22Rv1 (cell line): ENCODE data around the gene ABCD2.

ENCODE experiments used
- CTCF ChIP-seq: fragments of 450-650 bp; IDR thresholded peaks from 2 replicates; pipeline ENCODE4 v1.5.1; 2017; ENCODE audit warnings: mild to moderate bottlenecking
- ZFX ChIP-seq: fragments of 450-650 bp; IDR thresholded peaks from 2 replicates; pipeline ENCODE4 v1.6.1; 2017; ENCODE audit warnings: antibody characterized with exemption, borderline replicate concordance

GRCh38 chr12:39660101-39660500, 40.5 kb upstream of the ABCD2 start:
- no peak for TF ChIP-seq CTCF
- TF ChIP-seq ZFX, result no peak
